Measurements from ENCODE around the gene ARMC9. TPM values are rescaled to one million over a fixed set of nuclear protein-coding genes. Genes with fewer than 3 reads are reported as not detected.

Gene ARMC9
- total and polyA plus RNA-seq, 8 donors = 4.5 to 114 (median 11.0) TPM

GRCh38 chr2:231361701-231362554, 163.5 kb downstream of the ARMC9 start:
- TF ChIP-seq POLR2AphosphoS5 (IDR thresholded peaks at IDR 0.05) (no peak), CTCF (IDR thresholded peaks at IDR 0.05) (no peak), POLR2A (IDR thresholded peaks at IDR 0.05) (no peak), EP300 (IDR thresholded peaks at IDR 0.05) (no peak)
- peaks cover 0 to 10% (median 9%) of the 10 kb centered on the region in 4 donors for H3K4me1 ChIP-seq
- DNase-seq = peak in 1 of 2 donors; percentile 49
- intact Hi-C loops (cut with DNase I; ENCODE audit: low total_unique reads) = no loop called here
- no peaks in the 10 kb centered on the region for H3K9me3 ChIP-seq
- no peaks in the 10 kb centered on the region for H3K27me3 ChIP-seq
- H3K4me3 ChIP-seq = no peak overlapping the region
- H3K27ac ChIP-seq = peak overlapping the region in 3 of 5 donors; percentile 4 to 56 (median 15)
- H3K36me3 ChIP-seq = peaks cover 0 to 48% (median 23%) of the 10 kb centered on the region in 4 donors
- 69 to 80% (median 75%) methylated on average over 12 of the region's 12 CpGs for WGBS, 5 donors

GRCh38 chr2:231362555-231363184, 164.2 kb downstream of the ARMC9 start:
- 64 to 87% (median 83%) methylated on average over 8 to 9 of the region's 9 CpGs for WGBS, 5 donors
- Histone ChIP-seq H3K9me3 (no peaks in the 10 kb centered on the region), H3K27me3 (no peaks in the 10 kb centered on the region), H3K27ac (peak overlapping the region in 2 of 5 donors; percentile 4 to 56), H3K4me1 (peaks cover 0 to 10% (median 9%) of the 10 kb centered on the region in 4 donors), H3K4me3 (no peak overlapping the region), H3K36me3 (peaks cover 0 to 42% (median 20%) of the 10 kb centered on the region in 4 donors)
- intact Hi-C loops (cut with DNase I; ENCODE audit: low total_unique reads) = no loop called here
- TF ChIP-seq POLR2A (IDR thresholded peaks at IDR 0.05) = no peak
- DNase-seq = no peak

- Histone ChIP-seq H3K4me3 (no peak overlapping the region), H3K27me3 (no peaks in the 10 kb centered on the region), H3K27ac (no peak overlapping the region), H3K4me1 (peaks cover 0 to 10% (median 9%) of the 10 kb centered on the region in 4 donors), H3K36me3 (peaks cover 0 to 42% (median 20%) of the 10 kb centered on the region in 4 donors), H3K9me3 (no peaks in the 10 kb centered on the region)
- TF ChIP-seq POLR2AphosphoS5 (IDR thresholded peaks at IDR 0.05) (no peak), CTCF (IDR thresholded peaks at IDR 0.05) (no peak), POLR2A (IDR thresholded peaks at IDR 0.05) (no peak), EP300 (IDR thresholded peaks at IDR 0.05) (no peak)
- WGBS, 5 donors = 90 to 95% (median 91%) methylated on average over 5 of the region's 5 CpGs
- no peak for DNase-seq
- intact Hi-C loops (cut with DNase I; ENCODE audit: low total_unique reads) = no loop called here
Measured at GRCh38 chr2:231364061-231364460, 165.6 kb downstream of the ARMC9 start.

GRCh38 chr2:231364961-231365810, 166.8 kb downstream of the ARMC9 start:
- Histone ChIP-seq H3K27ac (no peak overlapping the region), H3K36me3 (peaks cover 0 to 48% (median 22%) of the 10 kb centered on the region in 4 donors), H3K4me3 (no peak overlapping the region), H3K9me3 (no peaks in the 10 kb centered on the region), H3K4me1 (peaks cover 4 to 11% (median 9%) of the 10 kb centered on the region in 4 donors), H3K27me3 (no peaks in the 10 kb centered on the region)
- no peak for TF ChIP-seq POLR2AphosphoS5 (IDR thresholded peaks at IDR 0.05)
- no peak for TF ChIP-seq CTCF (IDR thresholded peaks at IDR 0.05)
- no peak for TF ChIP-seq EP300 (IDR thresholded peaks at IDR 0.05)
- TF ChIP-seq POLR2A (IDR thresholded peaks at IDR 0.05) = no peak
- 56 to 75% (median 72%) methylated on average over 22 of the region's 22 CpGs for WGBS, 5 donors
- intact Hi-C loops (cut with DNase I; ENCODE audit: low total_unique reads) = no loop called here
- DNase-seq = peak in 1 of 2 donors; percentile 68
